ENCODE results near the gene CD101.

The CD101 gene

DNA sequence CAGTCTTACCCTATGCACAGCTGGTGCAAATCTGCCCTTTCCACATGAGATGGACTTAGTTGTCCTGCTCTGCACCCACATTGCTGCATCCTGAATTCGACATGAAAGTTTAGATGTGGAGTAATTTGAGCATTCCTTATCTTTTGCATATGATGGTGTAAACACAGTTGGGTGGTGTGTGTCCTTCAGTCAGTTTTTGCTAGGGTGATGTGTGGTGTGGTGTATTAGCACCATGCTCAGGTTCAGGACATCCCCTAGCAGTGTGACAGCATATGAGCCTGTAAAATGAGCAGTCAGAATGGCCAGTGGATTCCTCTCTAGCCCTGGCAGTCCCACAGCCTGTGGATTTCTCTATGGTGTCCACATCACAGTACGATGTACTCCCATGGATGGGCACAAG, 42.6 kb upstream of the CD101 start:
- DNase-seq (ENCODE audit: low read depth), result no peak
- H3K4me3 ChIP-seq (ENCODE audit: control insufficient read depth, low read depth, low read length), result no peak overlapping the region
- TF ChIP-seq, protein P1, sequence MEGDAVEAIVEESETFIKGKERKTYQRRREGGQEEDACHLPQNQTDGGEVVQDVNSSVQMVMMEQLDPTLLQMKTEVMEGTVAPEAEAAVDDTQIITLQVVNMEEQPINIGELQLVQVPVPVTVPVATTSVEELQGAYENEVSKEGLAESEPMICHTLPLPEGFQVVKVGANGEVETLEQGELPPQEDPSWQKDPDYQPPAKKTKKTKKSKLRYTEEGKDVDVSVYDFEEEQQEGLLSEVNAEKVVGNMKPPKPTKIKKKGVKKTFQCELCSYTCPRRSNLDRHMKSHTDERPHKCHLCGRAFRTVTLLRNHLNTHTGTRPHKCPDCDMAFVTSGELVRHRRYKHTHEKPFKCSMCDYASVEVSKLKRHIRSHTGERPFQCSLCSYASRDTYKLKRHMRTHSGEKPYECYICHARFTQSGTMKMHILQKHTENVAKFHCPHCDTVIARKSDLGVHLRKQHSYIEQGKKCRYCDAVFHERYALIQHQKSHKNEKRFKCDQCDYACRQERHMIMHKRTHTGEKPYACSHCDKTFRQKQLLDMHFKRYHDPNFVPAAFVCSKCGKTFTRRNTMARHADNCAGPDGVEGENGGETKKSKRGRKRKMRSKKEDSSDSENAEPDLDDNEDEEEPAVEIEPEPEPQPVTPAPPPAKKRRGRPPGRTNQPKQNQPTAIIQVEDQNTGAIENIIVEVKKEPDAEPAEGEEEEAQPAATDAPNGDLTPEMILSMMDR (conservative IDR thresholded peaks at IDR 0.05; ENCODE audit: control insufficient read depth, insufficient read depth, low read depth, low read length), result no peak

DNA sequence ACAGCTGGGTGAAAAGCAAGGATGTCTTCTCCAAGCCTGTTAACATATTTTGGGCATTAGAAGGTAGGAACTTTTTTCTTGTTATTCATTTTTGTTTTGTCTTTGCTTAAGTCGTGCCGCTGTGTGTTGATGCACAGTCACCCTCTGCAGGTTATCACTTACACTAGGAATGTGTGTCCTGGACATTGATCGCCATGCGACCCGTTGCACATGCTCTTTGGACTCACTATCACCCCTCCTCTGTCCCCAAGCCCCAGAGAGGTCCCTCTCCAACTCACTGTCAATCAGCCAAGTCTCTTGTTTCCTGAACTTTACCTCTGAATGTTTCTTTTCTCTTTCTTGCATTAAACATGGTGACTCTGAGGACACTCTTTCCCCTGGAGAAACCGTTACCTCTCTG, 40.0 kb upstream of the CD101 start:
- TF ChIP-seq, protein P1 (conservative IDR thresholded peaks at IDR 0.05; ENCODE audit: control insufficient read depth, insufficient read depth, low read depth, low read length), result no peak
- no peak for DNase-seq (ENCODE audit: low read depth)
- no peak overlapping the region for H3K4me3 ChIP-seq (ENCODE audit: control insufficient read depth, low read depth, low read length)

DNA sequence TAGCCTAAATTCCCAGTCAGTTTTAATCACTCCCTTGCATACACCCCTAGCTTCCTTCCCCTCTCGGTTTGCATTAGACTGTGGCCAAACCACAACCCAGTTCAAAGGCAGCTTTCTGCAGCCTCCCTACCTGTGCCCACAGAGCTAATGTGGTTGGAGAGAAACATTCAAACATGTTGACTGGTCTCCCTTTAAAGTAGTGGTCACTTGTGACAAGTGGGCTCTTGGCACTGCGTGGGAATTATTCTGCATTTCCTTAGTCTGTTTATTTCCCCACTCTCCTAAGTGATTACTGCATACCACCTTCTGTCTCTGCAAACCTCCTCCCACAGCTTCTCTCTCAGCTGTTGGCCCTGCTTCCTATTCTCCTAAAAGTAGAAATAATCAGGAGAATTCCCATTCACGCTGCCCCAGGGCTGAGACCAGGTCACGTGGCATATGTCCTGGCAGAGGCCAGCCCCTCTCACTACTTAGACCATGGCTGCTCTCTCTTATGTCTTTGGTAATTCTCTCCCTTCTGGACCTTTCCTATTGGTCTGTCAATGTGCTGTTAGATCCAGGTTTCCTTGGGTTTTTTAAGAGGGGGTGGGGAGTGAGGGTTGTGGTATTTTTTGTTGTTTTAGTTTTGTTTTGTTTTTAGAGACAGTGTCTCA, 38.4 kb upstream of the CD101 start:
- DNase-seq (ENCODE audit: low read depth), result no peak
- TF ChIP-seq, protein P1 (conservative IDR thresholded peaks at IDR 0.05; ENCODE audit: control insufficient read depth, insufficient read depth, low read depth, low read length), result no peak
- no peak overlapping the region for H3K4me3 ChIP-seq (ENCODE audit: control insufficient read depth, low read depth, low read length)

DNA sequence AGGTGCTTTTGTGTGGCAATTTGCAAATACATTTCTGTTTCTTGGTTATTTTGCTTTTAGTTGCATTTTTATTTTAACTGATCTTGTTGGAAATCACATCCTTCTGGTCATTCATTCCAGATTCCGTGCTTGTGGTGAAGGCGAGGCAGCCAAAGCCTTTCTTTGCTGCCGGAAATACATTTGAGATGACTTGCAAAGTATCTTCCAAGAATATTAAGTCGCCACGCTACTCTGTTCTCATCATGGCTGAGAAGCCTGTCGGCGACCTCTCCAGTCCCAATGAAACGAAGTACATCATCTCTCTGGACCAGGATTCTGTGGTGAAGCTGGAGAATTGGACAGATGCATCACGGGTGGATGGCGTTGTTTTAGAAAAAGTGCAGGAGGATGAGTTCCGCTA, 34.8 kb upstream of the CD101 start:
- TF ChIP-seq, protein P1 (conservative IDR thresholded peaks at IDR 0.05; ENCODE audit: control insufficient read depth, insufficient read depth, low read depth, low read length), result no peak
- peak; percentile 69 for DNase-seq (ENCODE audit: low read depth)
- H3K4me3 ChIP-seq (ENCODE audit: control insufficient read depth, low read depth, low read length), result no peak overlapping the region

DNA sequence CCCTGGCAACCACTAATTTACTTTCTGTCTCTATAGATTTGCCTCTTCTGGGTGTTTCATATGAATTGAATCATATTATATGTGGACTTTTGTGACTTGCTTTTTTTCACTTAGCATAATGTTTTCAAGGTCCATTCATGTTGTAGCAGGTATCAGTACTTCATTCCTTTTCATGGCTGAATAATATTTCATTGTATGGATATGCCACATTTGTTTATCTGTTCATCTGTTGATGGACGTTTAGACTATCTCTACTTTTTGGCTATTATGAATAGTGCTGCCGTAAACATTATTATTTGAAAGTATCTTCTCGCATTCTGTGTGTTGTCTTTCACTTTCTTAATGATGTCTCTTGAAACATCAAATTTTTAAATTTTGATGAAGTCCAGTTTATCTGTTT, 32.8 kb upstream of the CD101 start:
- TF ChIP-seq, protein P1 (conservative IDR thresholded peaks at IDR 0.05; ENCODE audit: control insufficient read depth, insufficient read depth, low read depth, low read length), result no peak
- no peak overlapping the region for H3K4me3 ChIP-seq (ENCODE audit: control insufficient read depth, low read depth, low read length)
- no peak for DNase-seq (ENCODE audit: low read depth)

GRCh38 chr1:116971258-116971860, 30.2 kb upstream of the CD101 start:
- TF ChIP-seq, protein P1 (conservative IDR thresholded peaks at IDR 0.05; ENCODE audit: control insufficient read depth, insufficient read depth, low read depth, low read length), result no peak
- no peak overlapping the region for H3K4me3 ChIP-seq (ENCODE audit: control insufficient read depth, low read depth, low read length)
- DNase-seq (ENCODE audit: low read depth), result no peak

Data from fibroblast of mammary gland (primary cell).